ENCODE measurements around the gene KRTAP4-9. TPM values are rescaled to one million over a fixed set of nuclear protein-coding genes. Genes with fewer than 3 reads are reported as not detected.
"Not testable (repeated sequence)": the region's sequence is repeated elsewhere in the genome, so short reads cannot be mapped to it uniquely, and the experiment has no call there.

Gene KRTAP4-9
- total and polyA plus RNA-seq, 8 donors, result not detected

GRCh38 chr17:41088760-41089352 lies 16.3 kb upstream of the KRTAP4-9 start:
- H3K36me3 ChIP-seq; H3K9me3 ChIP-seq; H3K27me3 ChIP-seq; DNase-seq; H3K27ac ChIP-seq; H3K4me3 ChIP-seq; H3K4me1 ChIP-seq; intact Hi-C loops (cut with DNase I); ATAC-seq; FAIRE-seq: not testable (repeated sequence)
- 60 to 65% methylated on average over 4 of the region's 4 CpGs for WGBS, 2 donors

GRCh38 chr17:41096055-41096454 lies 9.1 kb upstream of the KRTAP4-9 start:
- intact Hi-C loops (cut with DNase I), result no loop called here
- H3K27me3 ChIP-seq, result no peaks in the 10 kb centered on the region
- no peak overlapping the region for H3K27ac ChIP-seq
- no peak overlapping the region for H3K4me3 ChIP-seq
- no peak for ATAC-seq
- H3K9me3 ChIP-seq, result no peaks in the 10 kb centered on the region
- no peaks in the 10 kb centered on the region for H3K36me3 ChIP-seq
- DNase-seq, result no peak
- WGBS, 2 donors, result 72 to 81% methylated on average over 7 of the region's 7 CpGs
- TF ChIP-seq CTCF (IDR thresholded peaks at IDR 0.05), result no peak
- FAIRE-seq, result no peak
- no peaks in the 10 kb centered on the region for H3K4me1 ChIP-seq

- no peak for DNase-seq
- H3K27ac ChIP-seq, result no peak within 1 kb of the TSS
- no peak for FAIRE-seq
- H3K4me3 ChIP-seq, result no peak within 1 kb of the TSS
- H3K9me3 ChIP-seq, result no peaks in the 10 kb centered on the region
- H3K36me3 ChIP-seq, result no peaks in the 10 kb centered on the region
- H3K4me1 ChIP-seq, result no peaks in the 10 kb centered on the region
- no peak for ATAC-seq
- WGBS, 2 donors, result 24 to 28% methylated on average over 4 of the region's 4 CpGs
- no peaks in the 10 kb centered on the region for H3K27me3 ChIP-seq
- intact Hi-C loops (cut with DNase I), result no loop called here
- TF ChIP-seq CTCF (IDR thresholded peaks at IDR 0.05), result no peak
These were observed 7.1 kb upstream of the KRTAP4-9 start, which contains the start of gene KRTAP4-8 for GRCh38 chr17:41098042-41098441. TSS of gene KRTAP4-8 (minus strand) at chr17:41098142. CDS start at chr17:41098084, 58 bp downstream.

GRCh38 chr17:41098481-41098880 lies 6.7 kb upstream of the KRTAP4-9 start:
- intact Hi-C loops (cut with DNase I), result no loop called here
- no peak for DNase-seq
- H3K9me3 ChIP-seq, result no peaks in the 10 kb centered on the region
- no peak for ATAC-seq
- no peaks in the 10 kb centered on the region for H3K36me3 ChIP-seq
- no peak for TF ChIP-seq CTCF (IDR thresholded peaks at IDR 0.05)
- WGBS, 2 donors, result 54 to 56% methylated on average over 6 of the region's 6 CpGs
- H3K4me3 ChIP-seq, result no peak overlapping the region
- FAIRE-seq, result no peak
- no peaks in the 10 kb centered on the region for H3K4me1 ChIP-seq
- H3K27ac ChIP-seq, result no peak overlapping the region
- H3K27me3 ChIP-seq, result no peaks in the 10 kb centered on the region

- H3K9me3 ChIP-seq; intact Hi-C loops (cut with DNase I); H3K36me3 ChIP-seq; FAIRE-seq; H3K4me3 ChIP-seq; H3K27ac ChIP-seq; H3K4me1 ChIP-seq; H3K27me3 ChIP-seq; DNase-seq; ATAC-seq: not testable (repeated sequence)
- 45 to 50% methylated on average over 7 of the region's 7 CpGs for WGBS, 2 donors
These were observed 5.3 kb upstream of the KRTAP4-9 start for GRCh38 chr17:41099682-41100480.
